DND-41 (cell line): ENCODE measurements around the gene TRAF2.
"Not testable (repeated sequence)": the region's sequence is repeated elsewhere in the genome, so short reads cannot be mapped to it uniquely, and the experiment has no call there.

Source experiments
- ATAC-seq: fragments of 200-7000 bp; cut with Tn5 transposase; 3 replicates; pipeline ENCODE4 v1.9.1; 2021; ENCODE audit warnings: low read depth; ENCODE audit not compliant: insufficient read depth
- DNase-seq: peaks from one replicate; pipeline ENCODE4 v3.0.0-alpha.2; 2020
- H2AFZ ChIP-seq: 2 replicates; pipeline ENCODE4 v1.6.0; 2012; ENCODE audit warnings: low read depth, low read length
- H3K27ac ChIP-seq: 2 replicates; pipeline ENCODE4 v1.5.1; 2012; ENCODE audit warnings: low read length, inconsistent platforms
- H3K27me3 ChIP-seq: fragments of 200-600 bp; sonication (generic); 2 replicates; pipeline ENCODE4 v1.6.0; 2012; ENCODE audit warnings: low read length, mild to moderate bottlenecking, inconsistent platforms; ENCODE audit not compliant: insufficient read depth, poor library complexity
- H3K36me3 ChIP-seq: 2 replicates; pipeline ENCODE4 v1.5.1; 2012; ENCODE audit warnings: low read length, inconsistent platforms; ENCODE audit not compliant: insufficient read depth
- H3K4me1 ChIP-seq: 2 replicates; pipeline ENCODE4 v1.5.1; 2012; ENCODE audit warnings: mild to moderate bottlenecking, low read length; ENCODE audit not compliant: insufficient read depth
- H3K4me2 ChIP-seq: 2 replicates; pipeline ENCODE4 v1.6.0; 2012; ENCODE audit warnings: mild to moderate bottlenecking, moderate library complexity, low read length, inconsistent platforms; ENCODE audit not compliant: insufficient read depth
- H3K4me3 ChIP-seq, 2 experiments: fragments of 200-600 bp in 1 of 2; shearing (Covaris generic) in 1 of 2; 2 replicates each; pipeline ENCODE4 v1.5.1; 2012 to 2016; ENCODE audit warnings: inconsistent platforms in 2 of 2, low read length in 2 of 2, mild to moderate bottlenecking in 2 of 2, low read depth in 1 of 2, moderate library complexity in 1 of 2
- H3K79me2 ChIP-seq: 2 replicates; pipeline ENCODE4 v1.6.0; 2012; ENCODE audit warnings: low read length, inconsistent platforms; ENCODE audit not compliant: insufficient read depth
- H3K9ac ChIP-seq: 2 replicates; pipeline ENCODE4 v1.6.0; 2012; ENCODE audit warnings: low read depth, mild to moderate bottlenecking, inconsistent platforms, low read length, moderate library complexity
- H3K9me3 ChIP-seq: 2 replicates; pipeline ENCODE4 v1.5.1; 2012; ENCODE audit warnings: low read length, moderate library complexity, mild to moderate bottlenecking, inconsistent platforms; ENCODE audit not compliant: insufficient read depth, severe bottlenecking
- H4K20me1 ChIP-seq: 2 replicates; pipeline ENCODE4 v1.6.0; 2012; ENCODE audit warnings: low read length; ENCODE audit not compliant: insufficient read depth
- EZH2 ChIP-seq: IDR thresholded peaks from 3 replicates; pipeline ENCODE4 v1.6.1; 2012; ENCODE audit warnings: borderline replicate concordance, low read depth, mild to moderate bottlenecking, moderate library complexity, low read length, inconsistent platforms; ENCODE audit not compliant: severe bottlenecking
- TF ChIP-seq, protein P1 (sequence below): IDR thresholded peaks from 2 replicates; pipeline ENCODE4 v1.5.1; 2012; ENCODE audit warnings: borderline replicate concordance, low read length, moderate library complexity, mild to moderate bottlenecking; ENCODE audit not compliant: poor library complexity, severe bottlenecking; ENCODE audit errors: extremely low read depth

TRAF2 gene, protein sequence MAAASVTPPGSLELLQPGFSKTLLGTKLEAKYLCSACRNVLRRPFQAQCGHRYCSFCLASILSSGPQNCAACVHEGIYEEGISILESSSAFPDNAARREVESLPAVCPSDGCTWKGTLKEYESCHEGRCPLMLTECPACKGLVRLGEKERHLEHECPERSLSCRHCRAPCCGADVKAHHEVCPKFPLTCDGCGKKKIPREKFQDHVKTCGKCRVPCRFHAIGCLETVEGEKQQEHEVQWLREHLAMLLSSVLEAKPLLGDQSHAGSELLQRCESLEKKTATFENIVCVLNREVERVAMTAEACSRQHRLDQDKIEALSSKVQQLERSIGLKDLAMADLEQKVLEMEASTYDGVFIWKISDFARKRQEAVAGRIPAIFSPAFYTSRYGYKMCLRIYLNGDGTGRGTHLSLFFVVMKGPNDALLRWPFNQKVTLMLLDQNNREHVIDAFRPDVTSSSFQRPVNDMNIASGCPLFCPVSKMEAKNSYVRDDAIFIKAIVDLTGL

DNA sequence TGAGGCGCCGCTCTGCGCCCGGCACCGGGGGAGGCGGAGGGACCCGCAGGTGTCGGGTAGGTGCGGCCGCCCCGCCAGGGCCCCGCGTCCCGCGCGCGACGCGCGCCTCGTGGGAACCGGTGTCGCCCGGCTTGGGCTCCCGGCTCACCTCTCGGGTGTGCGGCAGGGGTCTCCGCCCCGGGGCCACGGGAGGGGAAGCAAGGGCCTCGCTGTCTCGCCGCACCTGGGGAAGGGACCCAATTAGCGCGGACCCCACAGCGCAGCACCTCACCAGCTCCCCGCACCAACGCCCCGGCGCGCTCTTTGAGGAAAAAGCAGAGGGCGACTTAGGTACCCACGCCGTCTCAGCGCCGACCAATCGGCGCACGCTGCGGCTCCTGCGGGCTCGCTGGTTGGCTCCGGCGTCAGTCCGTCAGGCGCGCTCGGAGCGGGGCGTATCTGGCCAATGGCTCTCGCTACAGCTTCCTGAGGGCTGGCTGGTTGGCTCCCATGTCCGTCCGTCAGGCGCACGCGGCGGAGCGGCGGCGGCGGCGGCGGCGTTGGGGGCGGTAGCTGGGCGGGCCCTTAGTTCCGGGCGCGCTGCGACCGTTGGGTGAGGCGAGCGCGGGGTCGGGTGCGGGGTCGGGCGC, at the start of gene TRAF2:
TRAF2 (plus strand) TSS at position 567 of the 629 bp plus-strand sequence. CDS start 12,225 bp downstream, outside the sequence.
- Histone ChIP-seq H3K4me1 (peaks cover 28% of the 10 kb centered on the region), H3K79me2 (peaks cover 52% of the 10 kb centered on the region), H3K4me3 (peak within 1 kb of the TSS; percentile 82 to 94), H4K20me1 (peaks cover 33% of the 10 kb centered on the region), H3K9ac (peak within 1 kb of the TSS; percentile 99), H2AFZ (peak within 1 kb of the TSS; percentile 86), H3K4me2 (peak within 1 kb of the TSS; percentile 88), H3K36me3 (peaks cover 32% of the 10 kb centered on the region), H3K9me3 (no peaks in the 10 kb centered on the region), H3K27ac (peak within 1 kb of the TSS; percentile 89), H3K27me3 (no peaks in the 10 kb centered on the region)
- DNase-seq, result peak; percentile 99
- peak; percentile 98 for ATAC-seq
- no peak for TF ChIP-seq EZH2
- TF ChIP-seq, protein P1, sequence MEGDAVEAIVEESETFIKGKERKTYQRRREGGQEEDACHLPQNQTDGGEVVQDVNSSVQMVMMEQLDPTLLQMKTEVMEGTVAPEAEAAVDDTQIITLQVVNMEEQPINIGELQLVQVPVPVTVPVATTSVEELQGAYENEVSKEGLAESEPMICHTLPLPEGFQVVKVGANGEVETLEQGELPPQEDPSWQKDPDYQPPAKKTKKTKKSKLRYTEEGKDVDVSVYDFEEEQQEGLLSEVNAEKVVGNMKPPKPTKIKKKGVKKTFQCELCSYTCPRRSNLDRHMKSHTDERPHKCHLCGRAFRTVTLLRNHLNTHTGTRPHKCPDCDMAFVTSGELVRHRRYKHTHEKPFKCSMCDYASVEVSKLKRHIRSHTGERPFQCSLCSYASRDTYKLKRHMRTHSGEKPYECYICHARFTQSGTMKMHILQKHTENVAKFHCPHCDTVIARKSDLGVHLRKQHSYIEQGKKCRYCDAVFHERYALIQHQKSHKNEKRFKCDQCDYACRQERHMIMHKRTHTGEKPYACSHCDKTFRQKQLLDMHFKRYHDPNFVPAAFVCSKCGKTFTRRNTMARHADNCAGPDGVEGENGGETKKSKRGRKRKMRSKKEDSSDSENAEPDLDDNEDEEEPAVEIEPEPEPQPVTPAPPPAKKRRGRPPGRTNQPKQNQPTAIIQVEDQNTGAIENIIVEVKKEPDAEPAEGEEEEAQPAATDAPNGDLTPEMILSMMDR, result no peak

DNA sequence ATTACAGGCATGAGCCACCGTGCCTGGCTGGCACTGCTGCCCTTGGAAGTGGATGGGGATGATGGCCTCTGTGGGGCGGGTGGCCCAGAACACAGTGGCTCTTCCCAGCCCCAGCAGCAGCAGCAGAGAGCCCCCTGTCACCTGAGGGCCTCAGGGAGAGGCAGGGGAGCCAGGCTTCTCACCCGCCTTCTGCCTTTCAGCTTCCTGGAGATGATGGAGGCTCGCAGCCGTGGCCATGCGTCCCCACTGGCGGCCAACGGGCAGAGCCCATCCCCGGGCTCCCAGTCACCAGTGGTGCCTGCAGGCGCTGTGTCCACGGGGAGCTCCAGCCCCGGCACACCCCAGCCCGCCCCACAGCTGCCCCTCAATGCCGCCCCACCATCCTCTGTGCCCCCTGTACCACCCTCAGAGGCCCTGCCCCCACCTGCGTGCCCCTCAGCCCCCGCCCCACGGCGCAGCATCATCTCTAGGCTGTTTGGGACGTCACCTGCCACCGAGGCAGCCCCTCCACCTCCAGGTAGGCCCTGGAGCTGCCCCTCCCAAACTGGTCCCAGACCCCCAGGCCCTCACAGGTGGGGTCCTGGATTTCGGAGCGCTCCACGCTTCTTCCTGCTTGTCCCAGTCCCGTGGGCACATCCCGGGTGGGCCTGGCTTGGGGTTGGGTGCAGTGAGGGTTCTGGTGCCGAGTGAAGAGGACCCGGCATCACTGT, 49.0 kb upstream of the TRAF2 start:
- no peaks in the 10 kb centered on the region for H3K9me3 ChIP-seq
- no peak overlapping the region for H3K4me2 ChIP-seq
- H3K27ac ChIP-seq, result no peak overlapping the region
- peaks cover 46% of the 10 kb centered on the region for H3K36me3 ChIP-seq
- TF ChIP-seq, protein P1, result no peak
- TF ChIP-seq EZH2, result no peak
- no peak overlapping the region for H3K4me3 ChIP-seq
- ATAC-seq (no peak), DNase-seq (no peak)
- H2AFZ ChIP-seq, result no peak overlapping the region
- peaks cover 9% of the 10 kb centered on the region for H4K20me1 ChIP-seq
- peaks cover 9% of the 10 kb centered on the region for H3K4me1 ChIP-seq
- H3K79me2 ChIP-seq, result no peaks in the 10 kb centered on the region
- H3K27me3 ChIP-seq, result no peaks in the 10 kb centered on the region
- no peak overlapping the region for H3K9ac ChIP-seq

DNA sequence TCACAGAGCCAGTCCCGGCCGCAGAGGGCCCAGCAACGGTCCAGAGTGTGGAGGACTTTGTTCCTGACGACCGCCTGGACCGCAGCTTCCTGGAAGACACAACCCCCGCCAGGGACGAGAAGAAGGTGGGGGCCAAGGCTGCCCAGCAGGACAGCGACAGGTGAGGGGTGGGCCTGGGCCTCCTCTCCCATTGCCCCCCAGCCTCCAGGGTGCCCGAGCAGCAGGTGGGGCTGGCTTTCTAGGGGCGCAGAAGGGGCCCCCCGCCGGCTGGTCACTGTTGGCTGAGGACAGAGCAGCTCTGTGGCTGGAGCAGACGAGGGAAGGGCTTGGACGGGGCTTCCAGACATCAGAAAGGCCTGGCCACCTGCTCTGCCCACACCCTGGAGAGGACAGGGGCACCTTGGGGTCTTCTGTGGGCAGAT, 48.4 kb upstream of the TRAF2 start:
- H3K27me3 ChIP-seq, H3K79me2 ChIP-seq, H4K20me1 ChIP-seq, H2AFZ ChIP-seq, H3K4me3 ChIP-seq, ATAC-seq, H3K9me3 ChIP-seq, H3K9ac ChIP-seq, H3K27ac ChIP-seq, DNase-seq, H3K4me2 ChIP-seq: not testable (repeated sequence)
- Histone ChIP-seq H3K4me1 (peaks cover 14% of the 10 kb centered on the region), H3K36me3 (peaks cover 41% of the 10 kb centered on the region)
